Hepatocyte (in vitro differentiated cells): ENCODE results near the gene FAM8A1.

ENCODE experiments used
- EZH2 ChIP-seq: fragments of 200-600 bp; sonication (generic); IDR thresholded peaks from 2 replicates; pipeline ENCODE4 v1.6.1; 2016; ENCODE audit warnings: antibody characterized with exemption, mild to moderate bottlenecking, borderline replicate concordance
- EZH2phosphoT487 ChIP-seq: fragments of 200-600 bp; sonication (generic); IDR thresholded peaks from one replicate; pipeline ENCODE4 v1.6.1; 2018; ENCODE audit warnings: antibody characterized with exemption, mild to moderate bottlenecking, low read depth, moderate library complexity; ENCODE audit not compliant: unreplicated experiment, severe bottlenecking
- TF ChIP-seq, protein P1 (sequence below): fragments of 200-600 bp; sonication (generic); IDR thresholded peaks from 2 replicates; pipeline ENCODE4 v1.5.1; 2016; ENCODE audit warnings: antibody characterized with exemption, mild to moderate bottlenecking; ENCODE audit not compliant: poor library complexity

DNA sequence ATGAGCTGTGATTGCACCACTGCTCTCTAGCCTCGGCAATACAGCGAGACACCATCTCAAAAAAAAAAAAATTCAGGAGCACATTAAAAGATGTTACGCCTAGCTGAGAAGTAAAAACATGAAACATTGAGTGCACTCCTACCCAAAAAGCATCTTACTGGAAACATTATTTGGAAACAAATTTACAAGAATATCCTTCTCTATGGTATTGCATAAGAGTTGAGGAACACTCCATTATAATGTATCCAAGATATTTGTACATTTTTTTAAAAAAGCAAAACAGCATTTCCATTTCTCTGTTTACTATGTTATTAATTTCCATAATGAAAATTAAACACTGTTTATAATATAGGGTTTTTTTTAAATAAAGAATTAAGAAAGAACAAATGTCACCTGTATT, 48.6 kb downstream of the FAM8A1 start:
- TF ChIP-seq, protein P1, sequence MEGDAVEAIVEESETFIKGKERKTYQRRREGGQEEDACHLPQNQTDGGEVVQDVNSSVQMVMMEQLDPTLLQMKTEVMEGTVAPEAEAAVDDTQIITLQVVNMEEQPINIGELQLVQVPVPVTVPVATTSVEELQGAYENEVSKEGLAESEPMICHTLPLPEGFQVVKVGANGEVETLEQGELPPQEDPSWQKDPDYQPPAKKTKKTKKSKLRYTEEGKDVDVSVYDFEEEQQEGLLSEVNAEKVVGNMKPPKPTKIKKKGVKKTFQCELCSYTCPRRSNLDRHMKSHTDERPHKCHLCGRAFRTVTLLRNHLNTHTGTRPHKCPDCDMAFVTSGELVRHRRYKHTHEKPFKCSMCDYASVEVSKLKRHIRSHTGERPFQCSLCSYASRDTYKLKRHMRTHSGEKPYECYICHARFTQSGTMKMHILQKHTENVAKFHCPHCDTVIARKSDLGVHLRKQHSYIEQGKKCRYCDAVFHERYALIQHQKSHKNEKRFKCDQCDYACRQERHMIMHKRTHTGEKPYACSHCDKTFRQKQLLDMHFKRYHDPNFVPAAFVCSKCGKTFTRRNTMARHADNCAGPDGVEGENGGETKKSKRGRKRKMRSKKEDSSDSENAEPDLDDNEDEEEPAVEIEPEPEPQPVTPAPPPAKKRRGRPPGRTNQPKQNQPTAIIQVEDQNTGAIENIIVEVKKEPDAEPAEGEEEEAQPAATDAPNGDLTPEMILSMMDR: no peak
- TF ChIP-seq EZH2: no peak
- TF ChIP-seq EZH2phosphoT487: no peak
